Neural cell (in vitro differentiated cells): ENCODE data around the gene SGPP2. TPM values are rescaled to one million over a fixed set of nuclear protein-coding genes. Genes with fewer than 3 reads are reported as not detected.

Experiments
- H2AFZ ChIP-seq: fragments of 200-600, 300-800 bp; sonication (generic), shearing (Covaris generic); 2 replicates; pipeline ENCODE4 v1.6.0; 2014; ENCODE audit warnings: low read depth, mild to moderate bottlenecking, antibody characterized with exemption, low read length, moderate library complexity
- H3F3A ChIP-seq: fragments of 200-600 bp; shearing (Covaris generic); 2 replicates; pipeline ENCODE4 v1.6.1; 2016; ENCODE audit warnings: mild to moderate bottlenecking, moderate library complexity, mixed read lengths, antibody characterized with exemption, low read length; ENCODE audit not compliant: insufficient read depth, poor library complexity, severe bottlenecking
- H3K27ac ChIP-seq: fragments of 200-600, 300-800 bp; sonication (generic), shearing (Covaris generic); 2 replicates; pipeline ENCODE4 v1.5.1; 2014; ENCODE audit warnings: mild to moderate bottlenecking, low read length, moderate library complexity
- H3K27me3 ChIP-seq: fragments of 300-800, 200-600 bp; sonication (generic), shearing (Covaris generic); 2 replicates; pipeline ENCODE4 v1.6.0; 2014; ENCODE audit warnings: mild to moderate bottlenecking, low read depth, low read length, moderate library complexity; ENCODE audit not compliant: insufficient read depth
- H3K36me3 ChIP-seq: fragments of 300-800, 200-600 bp; sonication (generic), shearing (Covaris generic); 2 replicates; pipeline ENCODE4 v1.5.1; 2014; ENCODE audit warnings: mild to moderate bottlenecking, antibody characterized with exemption, low read length, moderate library complexity; ENCODE audit not compliant: insufficient read depth
- H3K4me2 ChIP-seq: fragments of 300-800, 200-600 bp; sonication (generic), shearing (Covaris generic); 2 replicates; pipeline ENCODE4 v1.6.0; 2014; ENCODE audit warnings: mild to moderate bottlenecking, low read length
- H3K4me3 ChIP-seq: fragments of 300-800, 200-600 bp; sonication (generic), shearing (Covaris generic); 2 replicates; pipeline ENCODE4 v1.5.1; 2014; ENCODE audit warnings: mild to moderate bottlenecking, low read length, moderate library complexity
- H3K79me2 ChIP-seq: fragments of 200-600 bp; shearing (Covaris generic); replicated peaks from 2 replicates; pipeline ENCODE4 v1.6.0; 2014; ENCODE audit warnings: mild to moderate bottlenecking, low read length, moderate library complexity; ENCODE audit not compliant: insufficient read depth
- H3K9ac ChIP-seq: fragments of 300-800, 200-600 bp; sonication (generic), shearing (Covaris generic); 2 replicates; pipeline ENCODE4 v1.6.1; 2016; ENCODE audit warnings: mild to moderate bottlenecking, low read length, mixed read lengths
- H3K9me2 ChIP-seq: fragments of 200-600 bp; shearing (Covaris generic); 2 replicates; pipeline ENCODE4 v1.6.1; 2016; ENCODE audit warnings: mild to moderate bottlenecking, low read length, mixed read lengths; ENCODE audit not compliant: insufficient read depth
- H3K9me3 ChIP-seq: fragments of 200-600, 300-800 bp; sonication (generic), shearing (Covaris generic); 2 replicates; pipeline ENCODE4 v1.6.1; 2016; ENCODE audit warnings: mild to moderate bottlenecking, mixed run types, low read length, moderate library complexity, mixed read lengths
- H4K20me1 ChIP-seq: fragments of 200-600 bp; shearing (Covaris generic); 2 replicates; pipeline ENCODE4 v1.6.1; 2016; ENCODE audit warnings: mild to moderate bottlenecking, mixed run types; ENCODE audit not compliant: insufficient read depth
- CTCF ChIP-seq: fragments of 450-650 bp; IDR thresholded peaks from 2 replicates; pipeline ENCODE4 v1.5.1; 2014; ENCODE audit warnings: antibody characterized with exemption, mild to moderate bottlenecking, moderate library complexity; ENCODE audit not compliant: poor library complexity, severe bottlenecking
- EP300 ChIP-seq: fragments of 450-650 bp; conservative IDR thresholded peaks from 2 replicates; pipeline ENCODE4 v1.6.1; 2014; ENCODE audit warnings: antibody characterized with exemption, mild to moderate bottlenecking, moderate library complexity; ENCODE audit not compliant: poor library complexity, severe bottlenecking
- EZH2 ChIP-seq: fragments of 200-600, 300-800 bp; shearing (Covaris generic), sonication (generic); IDR thresholded peaks from 2 replicates; pipeline ENCODE4 v1.6.1; 2014; ENCODE audit warnings: antibody characterized with exemption, low read length, borderline replicate concordance, mild to moderate bottlenecking; ENCODE audit not compliant: insufficient read depth, poor library complexity, severe bottlenecking
- MXI1 ChIP-seq: fragments of 450-650 bp; conservative IDR thresholded peaks from 2 replicates; pipeline ENCODE4 v1.6.1; 2014; ENCODE audit warnings: antibody characterized with exemption, mild to moderate bottlenecking; ENCODE audit not compliant: poor library complexity, severe bottlenecking
- POLR2AphosphoS5 ChIP-seq: IDR thresholded peaks from 2 replicates; pipeline ENCODE4 v1.6.1; 2012
- RAD21 ChIP-seq: fragments of 450-650 bp; conservative IDR thresholded peaks from 2 replicates; pipeline ENCODE4 v1.6.1; 2014; ENCODE audit warnings: antibody characterized with exemption, mild to moderate bottlenecking, moderate library complexity
- REST ChIP-seq: IDR thresholded peaks from 2 replicates; pipeline ENCODE4 v1.6.1; 2012; ENCODE audit warnings: borderline replicate concordance
- SMC3 ChIP-seq: fragments of 450-650 bp; conservative IDR thresholded peaks from 2 replicates; pipeline ENCODE4 v1.6.1; 2014; ENCODE audit warnings: antibody characterized with exemption, mild to moderate bottlenecking, moderate library complexity; ENCODE audit not compliant: poor library complexity
- TAF1 ChIP-seq: IDR thresholded peaks from 2 replicates; pipeline ENCODE4 v1.6.1; 2012; ENCODE audit warnings: low read depth
- polyA plus RNA-seq: library from polyadenylated mRNA; depleted of rRNA; stranded (reverse); fragments of >200 nt; gene quantifications from 2 replicates; pipeline ENCODE4 v1.2.3, GENCODE V29; 2014

Gene SGPP2
- polyA plus RNA-seq, 1 donor from 2014 or later, result 0.38 TPM

- H3K9ac ChIP-seq, result no peak overlapping the region
- no peak overlapping the region for H3K27ac ChIP-seq
- no peaks in the 10 kb centered on the region for H3K9me2 ChIP-seq
- H4K20me1 ChIP-seq, result no peaks in the 10 kb centered on the region
- no peaks in the 10 kb centered on the region for H3K27me3 ChIP-seq
- no peaks in the 10 kb centered on the region for H3K36me3 ChIP-seq
- H3K9me3 ChIP-seq, result no peaks in the 10 kb centered on the region
- H3K4me2 ChIP-seq, result no peak overlapping the region
- no peak overlapping the region for H3K4me3 ChIP-seq
- H2AFZ ChIP-seq, result no peak overlapping the region
- no peaks in the 10 kb centered on the region for H3F3A ChIP-seq
- no peak for TF ChIP-seq CTCF
- no peak for TF ChIP-seq REST
- TF ChIP-seq POLR2AphosphoS5, result no peak
- no peak for TF ChIP-seq TAF1
- no peak for TF ChIP-seq SMC3
- no peak for TF ChIP-seq EP300
- no peak for TF ChIP-seq RAD21
- TF ChIP-seq MXI1, result no peak
- no peak for TF ChIP-seq EZH2
- no peaks in the 10 kb centered on the region for H3K79me2 ChIP-seq
Measured at GRCh38 chr2:222391743-222392285, 32.5 kb upstream of the SGPP2 start.

- no peak overlapping the region for H2AFZ ChIP-seq
- no peaks in the 10 kb centered on the region for H4K20me1 ChIP-seq
- H3K9me3 ChIP-seq, result no peaks in the 10 kb centered on the region
- no peaks in the 10 kb centered on the region for H3K36me3 ChIP-seq
- no peaks in the 10 kb centered on the region for H3K79me2 ChIP-seq
- no peak for TF ChIP-seq CTCF
- no peak overlapping the region for H3K4me2 ChIP-seq
- no peaks in the 10 kb centered on the region for H3F3A ChIP-seq
- no peaks in the 10 kb centered on the region for H3K27me3 ChIP-seq
- no peak overlapping the region for H3K4me3 ChIP-seq
- no peak overlapping the region for H3K27ac ChIP-seq
- H3K9ac ChIP-seq, result no peak overlapping the region
- no peaks in the 10 kb centered on the region for H3K9me2 ChIP-seq
Measured at GRCh38 chr2:222393733-222394267, 30.5 kb upstream of the SGPP2 start.
